Activated CD4-positive, alpha-beta T cell treated with anti-CD3 and anti-CD28 coated beads, Interleukin-2, amount 50 U/mL, for 4 hours (primary cell): Measurements from ENCODE around the gene ITPKB.
"Not testable (repeated sequence)": the region's sequence is repeated elsewhere in the genome, so short reads cannot be mapped to it uniquely, and the experiment has no call there.

Experiments
- DNase-seq, 2 experiments: peaks; one replicate each; pipeline ENCODE4 v3.0.0-alpha.2; 2020

Gene ITPKB

DNA sequence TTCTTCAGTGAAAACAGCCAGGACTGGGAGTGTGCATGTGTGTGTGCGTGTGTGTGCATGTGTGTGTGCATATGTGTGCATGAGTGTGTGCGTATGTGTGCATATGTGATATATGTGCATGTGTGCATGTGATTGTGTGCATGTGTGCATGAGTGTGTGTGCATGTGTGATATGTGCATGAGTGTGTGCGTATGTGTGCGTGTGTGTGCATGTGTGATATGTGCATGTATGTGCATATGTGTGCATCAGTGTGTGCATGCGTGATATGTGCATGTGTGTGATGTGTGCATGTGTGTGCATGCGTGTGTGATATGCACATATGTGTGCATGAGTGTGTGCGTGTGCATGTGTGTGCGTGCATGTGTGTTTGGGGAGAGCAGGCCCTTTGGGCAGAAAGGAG, 89.8 kb downstream of the ITPKB start:
- DNase-seq = no peak

DNA sequence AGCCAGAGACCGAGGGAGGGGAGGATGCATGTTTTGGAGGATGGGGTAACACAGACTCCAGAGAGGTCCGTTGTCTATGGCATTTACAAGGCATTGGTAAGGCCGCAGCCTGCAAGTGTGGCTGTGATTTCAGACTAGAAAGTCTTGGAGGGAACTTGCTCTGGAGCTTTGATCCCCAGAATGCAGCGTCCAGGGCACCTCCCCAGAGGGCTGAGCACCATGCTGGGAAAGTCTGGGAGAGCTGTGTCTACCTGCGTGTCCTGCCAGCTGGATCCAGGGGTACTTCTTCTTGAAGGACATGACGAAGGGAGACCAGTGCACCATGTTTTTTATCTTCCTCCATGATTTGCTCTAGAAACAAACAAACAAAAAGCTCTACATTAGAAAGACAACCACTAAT, 90.7 kb downstream of the ITPKB start:
- DNase-seq = no peak

DNA sequence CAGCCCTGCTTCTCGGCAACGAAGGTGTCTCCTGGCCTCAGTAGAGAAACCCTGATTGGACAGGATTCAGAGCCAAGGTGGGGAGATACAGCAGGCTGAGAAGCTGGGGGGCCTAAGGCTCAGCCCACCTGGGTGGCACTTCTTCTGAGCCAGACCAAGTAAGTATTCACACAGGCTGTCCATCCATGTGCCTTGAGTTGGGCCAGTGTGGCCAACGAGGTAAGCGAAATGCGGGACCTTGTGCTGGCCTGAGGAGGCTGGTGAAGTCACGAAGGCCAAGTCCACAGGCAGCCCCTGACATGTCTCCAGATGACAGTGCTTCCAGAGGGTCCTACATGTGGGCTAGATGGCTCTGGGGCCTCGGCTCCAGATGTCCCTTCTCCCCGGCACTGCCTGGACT, 91.4 kb downstream of the ITPKB start:
- DNase-seq = no peak

DNA sequence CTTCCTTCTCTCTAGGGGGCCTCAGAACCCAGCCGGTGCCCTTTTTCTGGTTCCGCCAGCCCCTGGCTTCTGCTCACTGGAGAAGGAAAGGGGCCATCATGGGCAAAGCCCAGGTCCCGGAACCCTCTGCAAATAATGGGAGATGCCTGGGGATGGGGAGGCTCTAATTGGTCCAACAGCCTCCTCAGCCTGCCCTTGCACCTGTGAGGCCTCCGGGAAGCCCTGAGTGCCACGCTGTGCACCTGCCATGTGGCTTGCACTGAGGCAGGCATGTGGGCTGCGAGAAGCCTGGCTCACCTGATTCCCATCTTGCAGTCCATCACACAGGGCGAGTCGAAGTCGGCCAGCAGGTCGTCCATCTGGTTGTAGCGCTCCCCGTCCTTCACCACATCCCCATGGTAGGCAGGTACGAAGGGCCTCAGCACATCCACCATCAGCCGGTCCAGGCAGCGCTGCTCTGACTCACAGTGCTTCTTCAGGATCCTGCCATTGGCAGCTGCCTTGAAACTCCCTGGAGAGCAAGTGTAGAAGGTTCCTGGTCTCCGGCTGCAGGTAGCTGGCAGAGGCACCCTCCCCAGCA, 92.1 kb downstream of the ITPKB start:
- no peak for DNase-seq

DNA sequence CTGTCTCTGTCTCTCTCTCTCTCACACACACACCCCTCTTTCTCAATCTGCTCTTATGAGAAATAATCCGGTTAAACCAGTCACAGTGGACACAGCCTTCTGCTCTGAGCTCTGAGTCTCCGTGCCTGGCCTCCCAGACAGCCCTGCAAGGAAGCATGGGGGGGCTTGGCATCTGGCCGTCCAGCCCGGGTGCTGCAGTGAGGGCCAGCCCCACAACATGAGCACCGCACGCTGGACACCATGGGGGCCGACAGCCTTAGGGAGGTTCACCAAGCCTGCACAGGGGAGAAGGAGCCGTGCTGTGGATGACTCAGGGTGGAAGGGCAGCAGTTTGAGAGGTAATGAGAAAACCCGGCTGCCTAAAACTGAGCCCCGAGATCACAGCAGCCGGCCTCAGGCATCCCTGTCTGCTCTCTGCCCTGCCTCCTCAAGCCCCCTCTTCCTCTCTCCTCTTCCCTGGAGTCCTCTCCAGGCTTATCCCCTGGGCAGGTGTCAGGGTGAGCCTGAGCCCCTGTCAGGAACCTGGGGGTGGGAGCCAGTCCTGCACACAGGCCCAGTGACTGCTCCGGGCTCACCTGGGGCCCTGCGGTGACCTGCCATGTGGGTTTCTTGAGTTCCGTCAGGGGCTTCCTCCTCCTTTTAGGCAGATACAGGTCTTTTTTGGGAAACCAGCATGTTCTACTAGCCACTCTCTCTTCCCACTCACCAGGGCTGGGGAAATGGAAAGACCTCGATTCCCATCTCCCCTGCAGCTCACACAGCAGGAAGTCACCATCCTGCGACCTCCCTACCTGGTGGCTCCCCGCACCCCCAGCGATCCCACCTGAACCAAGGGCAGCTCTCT, 92.8 kb downstream of the ITPKB start:
- no peak for DNase-seq

DNA sequence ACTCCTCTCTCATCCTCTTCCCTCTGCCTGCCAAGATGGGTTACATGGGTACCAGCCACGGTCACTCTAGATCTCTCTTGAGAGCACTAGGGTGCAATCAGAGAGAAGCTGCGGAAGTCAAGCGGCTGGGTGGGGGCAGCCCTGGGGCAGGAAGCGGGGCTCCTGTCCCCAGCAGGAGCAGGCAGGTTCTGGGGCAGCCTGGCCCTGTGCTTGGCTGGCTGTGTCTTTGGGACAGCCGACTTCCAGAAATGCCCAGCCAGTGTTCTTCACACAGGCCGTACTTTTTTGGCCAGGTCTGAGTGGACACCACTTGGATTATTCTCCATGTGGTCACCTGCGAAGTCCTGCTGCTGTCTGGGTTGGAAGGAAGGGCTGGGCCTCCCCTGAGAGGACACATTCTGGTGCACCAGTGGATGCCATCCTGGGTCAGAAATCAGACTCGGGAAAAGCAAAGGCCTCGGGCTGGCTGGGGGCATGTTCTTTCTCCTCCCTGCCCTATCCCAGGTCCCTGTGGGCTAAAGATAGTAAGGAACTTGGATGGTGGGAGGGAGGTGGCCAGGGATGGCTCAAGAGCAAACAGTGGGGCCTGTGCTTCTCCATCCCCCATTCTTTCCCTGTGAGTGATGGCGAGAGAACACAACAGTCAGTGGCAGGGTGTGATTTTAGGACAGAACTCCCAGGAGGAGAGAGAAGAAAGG, 93.7 kb downstream of the ITPKB start:
- DNase-seq = no peak

DNA sequence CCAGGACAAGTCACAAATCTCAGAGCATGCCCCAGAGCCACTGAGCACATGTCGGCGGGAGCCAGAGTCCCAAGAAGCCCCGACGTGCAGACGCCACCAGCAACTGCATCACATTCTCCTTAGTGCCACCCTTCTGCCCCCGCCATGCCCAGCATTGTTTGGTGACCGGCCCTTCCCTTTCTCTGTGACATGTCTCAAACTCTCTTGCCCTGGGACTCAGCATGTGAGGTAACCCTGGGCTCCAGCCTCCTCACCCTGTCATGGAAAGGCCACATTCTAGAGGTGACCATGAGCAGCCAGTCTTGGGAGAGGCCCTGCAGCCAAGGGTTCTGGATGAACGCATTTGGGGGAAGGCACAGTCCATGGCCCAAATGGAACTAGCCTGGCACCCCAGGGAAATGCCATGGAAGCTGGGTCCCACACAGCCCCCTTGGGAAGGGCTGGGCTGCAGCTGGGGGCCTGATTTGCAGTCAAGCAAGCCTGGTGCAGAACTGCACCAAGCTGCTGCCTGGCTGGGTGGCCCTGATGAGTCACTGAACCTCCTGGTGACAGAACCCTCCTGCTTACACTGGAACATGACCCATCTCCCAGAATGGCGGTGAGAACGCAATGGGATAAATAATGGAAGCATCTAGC, 94.4 kb downstream of the ITPKB start:
- no peak for DNase-seq

DNA sequence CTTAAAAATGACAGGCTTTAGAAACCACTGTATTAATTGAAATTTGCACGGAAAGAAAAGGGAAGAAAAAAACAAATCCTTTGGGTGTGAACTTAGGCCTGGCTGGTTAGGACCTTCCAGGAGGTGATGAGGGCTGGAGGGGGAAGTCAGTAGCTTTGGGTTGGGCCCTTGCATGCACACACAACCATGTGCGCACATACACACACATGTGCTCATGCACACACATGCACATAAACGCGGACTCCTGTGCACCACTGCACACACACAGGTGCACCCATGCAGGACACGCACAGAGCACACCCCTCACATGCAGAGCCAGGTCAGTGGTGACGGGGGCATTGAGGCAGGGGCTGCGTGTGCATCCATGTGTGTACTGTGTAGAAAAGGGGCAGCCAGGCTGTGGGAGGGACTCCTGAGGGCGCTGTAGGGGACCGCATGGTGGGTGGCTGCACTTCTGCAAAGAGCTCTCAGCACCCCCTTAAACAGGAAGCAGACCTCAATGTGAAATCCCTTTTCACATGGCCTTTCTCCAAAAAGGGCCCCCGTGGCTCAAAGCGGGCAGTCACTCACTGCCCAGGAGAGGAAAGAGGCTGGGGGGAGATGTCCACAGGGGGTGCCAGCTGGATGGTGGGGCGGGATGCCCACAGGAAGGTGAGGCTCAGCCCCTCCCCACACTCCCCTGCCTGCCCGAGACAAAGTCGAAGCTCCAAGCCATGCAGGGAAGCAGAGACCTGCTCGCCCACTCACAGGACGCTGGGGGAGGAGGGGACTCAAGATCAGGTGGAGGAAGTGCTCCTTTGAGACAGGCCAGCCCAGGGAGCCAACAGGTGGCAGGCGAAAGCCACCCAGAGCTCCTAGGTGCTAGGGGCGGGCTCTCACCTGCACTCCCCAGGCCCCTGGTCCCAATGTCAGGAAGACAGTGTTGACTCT, 95.2 kb downstream of the ITPKB start:
- no peak for DNase-seq

DNA sequence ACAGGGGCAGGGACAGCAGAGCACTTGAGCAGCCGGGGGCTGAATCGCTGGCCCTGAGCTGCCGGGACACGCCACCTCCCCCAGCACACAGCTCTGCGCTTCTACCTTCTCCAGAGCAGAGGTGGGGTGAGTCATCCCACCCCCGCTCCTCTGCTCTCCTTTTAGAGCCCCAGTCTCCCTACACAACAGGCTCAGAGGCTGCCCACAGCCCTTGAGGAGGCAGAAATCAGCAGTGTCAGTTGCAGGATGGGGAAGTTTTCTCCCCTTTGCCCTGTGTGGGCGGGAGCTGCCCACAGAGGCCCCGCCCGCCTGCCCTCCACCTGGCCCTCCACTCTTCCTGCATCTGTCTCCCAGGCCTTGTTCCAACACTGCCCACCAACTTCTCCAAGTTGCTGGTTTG, 95.9 kb downstream of the ITPKB start:
- DNase-seq = peak; percentile 68 to 75

DNA sequence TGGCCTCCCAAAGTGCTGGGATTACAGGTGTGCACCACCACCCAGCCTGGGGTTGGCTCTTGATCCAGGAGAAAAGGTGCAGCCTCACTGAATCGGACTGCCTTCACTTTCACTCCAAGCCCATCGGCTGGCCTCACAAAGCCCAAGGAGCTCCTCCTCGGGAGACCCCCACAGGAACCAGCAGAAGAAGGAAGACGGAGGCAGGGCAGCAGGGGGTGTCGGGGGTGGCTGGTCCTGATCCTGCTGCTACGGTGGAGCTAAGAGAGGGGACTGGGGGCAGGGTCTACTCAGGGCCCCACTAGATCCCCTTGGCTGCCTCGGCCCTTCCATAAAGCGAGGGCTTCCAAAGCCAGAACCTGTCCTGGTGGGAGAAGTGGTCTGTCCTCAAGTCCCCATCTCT, 96.7 kb downstream of the ITPKB start:
- no peak for DNase-seq

DNA sequence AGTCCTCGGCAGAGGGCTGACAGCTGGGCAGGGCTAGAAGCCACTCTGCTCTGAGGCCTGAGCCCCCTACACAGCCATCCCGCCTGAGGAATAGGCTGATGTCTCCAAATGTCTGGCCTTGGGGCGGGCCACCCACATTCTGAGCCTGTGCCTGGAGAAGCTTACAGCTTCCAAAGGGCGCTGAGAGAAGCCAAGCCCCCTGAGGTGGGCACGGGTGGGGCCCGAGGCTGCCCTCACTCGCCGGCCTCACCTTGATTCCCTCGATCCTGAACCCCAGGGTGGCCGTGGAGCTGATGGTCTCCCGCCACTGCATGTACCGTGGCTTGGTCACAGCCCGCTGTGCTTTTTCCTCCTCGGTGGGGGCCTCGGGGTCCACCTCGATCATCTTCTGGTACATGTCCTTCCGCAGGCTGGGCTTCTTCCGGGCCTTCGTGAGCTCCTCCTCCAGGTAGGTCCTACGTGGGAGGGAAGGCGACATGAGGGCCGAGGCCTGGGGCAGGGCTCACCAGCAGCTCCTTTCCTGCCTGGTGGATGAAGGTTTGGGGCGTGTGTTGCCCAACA, 97.3 kb downstream of the ITPKB start:
- DNase-seq = no peak

DNA sequence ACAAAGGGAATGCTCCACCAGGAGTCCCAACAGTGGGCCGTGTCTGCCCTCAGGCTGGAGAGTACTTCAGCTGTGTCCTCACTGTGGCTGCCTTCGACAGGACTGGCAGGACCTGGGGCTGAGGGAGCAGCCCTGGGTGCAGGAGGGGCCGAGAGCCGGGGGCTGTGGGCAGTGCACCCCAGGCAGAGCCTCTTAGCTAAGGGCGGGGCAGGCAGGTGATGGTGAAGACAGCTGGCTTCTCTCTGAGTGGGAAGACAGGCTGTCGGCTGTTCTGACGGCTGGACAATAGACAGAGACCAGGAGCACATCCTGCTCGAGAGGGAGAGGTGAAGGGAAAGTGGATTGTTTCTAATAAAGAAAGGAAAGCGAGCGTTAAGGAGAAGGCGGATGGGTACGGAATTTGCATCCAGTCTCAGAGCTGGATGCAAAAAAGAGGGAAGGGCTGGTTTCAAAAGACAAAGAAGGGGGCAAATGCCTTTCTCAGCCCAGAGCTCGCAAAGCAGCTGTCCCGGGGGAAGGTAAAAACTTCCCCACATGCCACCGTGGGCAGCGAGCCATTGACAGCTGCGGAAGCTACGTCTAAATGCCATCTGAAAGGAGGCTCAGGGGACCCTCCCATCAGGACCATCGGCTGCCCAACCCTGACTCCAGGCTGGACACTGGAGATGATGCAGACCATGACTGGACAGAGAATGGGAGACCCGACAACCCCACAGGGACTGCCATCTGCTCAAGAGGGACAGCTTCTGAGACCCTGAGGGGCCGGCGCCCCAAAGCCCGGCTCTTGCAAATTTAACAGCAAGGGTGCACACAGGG, 98.6 kb downstream of the ITPKB start:
- no peak for DNase-seq

DNA sequence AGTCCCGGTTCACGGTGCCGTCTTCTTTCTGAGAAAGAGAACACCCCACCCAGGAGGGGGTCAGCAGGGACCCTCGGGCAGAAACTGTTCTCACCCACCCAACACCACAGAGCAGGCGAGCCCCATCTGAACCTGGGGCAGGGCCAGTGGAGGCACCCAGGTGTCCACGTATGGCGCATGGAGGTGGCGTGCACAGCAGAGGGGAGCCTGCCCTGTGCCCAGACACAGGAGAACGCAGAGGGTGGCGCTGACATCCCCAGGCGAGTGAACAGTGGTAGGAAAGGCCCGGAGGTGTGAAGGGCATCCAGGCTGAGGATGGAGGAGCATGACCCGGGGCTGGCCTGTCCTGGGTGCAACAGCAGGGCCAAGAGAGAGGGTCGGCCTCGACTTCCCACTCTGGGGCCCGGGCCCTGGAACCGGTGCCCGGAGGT, 99.4 kb downstream of the ITPKB start:
- DNase-seq = no peak

DNA sequence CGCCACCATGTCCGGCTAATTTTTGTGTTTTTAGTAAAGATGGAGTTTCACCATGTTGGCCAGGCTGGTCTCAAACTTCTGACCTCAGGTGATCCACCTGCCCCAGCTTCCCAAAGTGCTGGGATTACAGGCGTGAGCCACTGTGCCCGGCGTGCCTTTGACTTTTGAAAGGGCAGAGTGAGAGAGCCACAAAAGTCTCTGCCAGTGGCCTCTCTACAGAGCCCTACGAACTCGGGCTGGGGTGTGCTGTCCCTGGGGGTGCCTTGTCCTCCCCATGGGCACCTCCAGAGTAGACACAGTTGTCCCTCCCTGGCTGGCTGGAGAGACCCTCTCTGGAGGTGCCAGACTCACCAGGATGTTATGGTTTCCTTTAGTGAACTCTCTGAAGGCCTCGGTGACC, 99.9 kb downstream of the ITPKB start:
- DNase-seq = not testable (repeated sequence)

DNA sequence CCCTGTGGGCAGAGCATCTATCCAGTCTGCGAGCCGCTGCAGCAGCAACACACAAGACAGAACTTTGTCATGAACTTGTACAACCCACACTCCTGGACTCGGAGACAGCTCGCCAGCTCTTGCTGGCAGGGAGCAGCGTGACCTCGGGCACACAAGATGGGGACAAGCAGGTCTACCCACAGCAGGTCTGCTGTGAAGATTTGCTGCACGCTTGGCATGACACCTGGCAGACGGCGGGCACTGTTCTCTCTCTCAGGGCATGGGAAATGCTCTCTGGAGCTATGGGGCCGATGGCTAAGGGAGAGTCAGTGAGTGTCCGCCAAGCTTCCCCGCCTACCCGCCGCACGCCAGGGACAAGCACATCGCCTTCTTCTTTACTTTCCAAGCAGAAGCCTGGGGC, 100.5 kb downstream of the ITPKB start:
- DNase-seq = no peak

DNA sequence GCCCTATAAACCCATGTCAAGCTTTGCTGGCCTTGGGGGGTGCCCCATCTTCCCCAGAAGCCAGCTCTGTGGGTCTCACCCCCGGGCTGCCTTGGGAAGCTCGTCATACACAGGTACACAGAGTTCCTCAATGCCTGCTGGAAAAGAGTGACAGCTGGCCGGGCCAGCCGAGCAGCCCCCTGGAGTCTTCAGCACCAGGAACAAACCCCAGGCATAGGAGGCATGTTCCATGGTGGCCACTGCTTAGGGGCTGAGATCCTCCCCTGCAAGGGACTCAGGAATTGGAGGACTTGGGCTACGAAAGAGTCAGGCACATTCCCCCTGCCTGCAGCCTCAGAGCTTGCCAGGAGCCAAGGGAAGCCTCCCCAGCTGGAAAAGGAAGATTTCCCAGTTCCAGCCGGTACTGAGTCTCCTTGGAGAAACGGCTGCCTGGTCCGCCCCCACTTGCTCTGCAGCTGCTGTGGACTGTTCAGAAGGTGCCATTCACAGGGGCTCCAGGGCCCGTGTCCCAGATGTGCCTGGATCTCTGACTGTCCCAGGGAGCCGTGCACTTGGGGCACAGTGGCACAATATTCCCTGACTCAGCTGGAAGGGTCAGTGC, 101.0 kb downstream of the ITPKB start:
- DNase-seq = no peak

DNA sequence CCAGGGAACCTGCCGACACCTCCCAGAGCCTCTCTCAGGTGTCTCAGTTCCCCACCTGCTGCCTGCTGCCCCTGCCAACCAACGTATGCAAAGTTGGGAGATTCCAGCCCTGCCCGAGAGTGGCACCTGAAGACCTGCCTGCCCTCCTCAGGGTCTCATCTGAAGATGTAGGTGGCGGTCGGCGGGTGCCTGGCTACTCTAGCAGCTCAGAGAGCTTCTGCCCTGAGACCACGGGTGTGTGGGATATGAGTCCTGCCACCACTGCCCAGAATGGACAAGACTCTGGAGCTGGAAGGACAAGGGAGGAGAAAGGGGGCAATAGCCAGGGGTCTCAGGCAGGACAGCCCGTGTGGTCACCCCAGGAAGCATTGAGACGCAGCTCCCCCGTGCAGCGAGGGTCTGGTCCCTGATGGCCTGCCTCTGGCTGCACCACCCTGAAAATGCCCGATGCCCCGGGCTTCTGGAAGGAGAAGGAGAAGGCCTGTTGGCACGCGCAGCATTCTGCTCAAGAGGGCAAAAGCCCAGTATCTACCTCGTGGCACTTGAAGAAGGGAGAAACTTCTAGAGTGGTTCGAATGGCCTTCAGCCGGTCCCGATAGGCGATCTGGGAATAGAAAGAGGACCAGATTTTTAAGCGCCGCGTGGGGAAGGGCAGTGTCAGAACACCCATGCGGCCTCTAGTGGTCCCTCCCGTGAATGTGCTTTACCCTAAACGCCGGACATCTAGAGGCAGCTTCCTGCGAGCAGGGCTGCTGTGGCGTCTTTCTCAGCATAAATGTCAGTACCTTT, 101.7 kb downstream of the ITPKB start:
- no peak for DNase-seq

DNA sequence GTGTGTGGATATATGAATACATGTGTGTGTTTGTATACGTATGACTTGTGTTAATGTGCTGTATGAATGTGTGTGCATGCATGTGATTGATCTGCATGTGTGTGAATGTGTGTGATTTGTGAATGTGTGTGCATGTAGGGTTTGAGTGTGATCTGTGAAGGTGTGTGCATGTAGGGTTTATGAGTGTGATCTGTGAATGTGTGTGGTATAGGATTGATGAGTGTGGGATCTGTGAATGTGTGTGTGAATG, 102.3 kb downstream of the ITPKB start:
- no peak for DNase-seq

DNA sequence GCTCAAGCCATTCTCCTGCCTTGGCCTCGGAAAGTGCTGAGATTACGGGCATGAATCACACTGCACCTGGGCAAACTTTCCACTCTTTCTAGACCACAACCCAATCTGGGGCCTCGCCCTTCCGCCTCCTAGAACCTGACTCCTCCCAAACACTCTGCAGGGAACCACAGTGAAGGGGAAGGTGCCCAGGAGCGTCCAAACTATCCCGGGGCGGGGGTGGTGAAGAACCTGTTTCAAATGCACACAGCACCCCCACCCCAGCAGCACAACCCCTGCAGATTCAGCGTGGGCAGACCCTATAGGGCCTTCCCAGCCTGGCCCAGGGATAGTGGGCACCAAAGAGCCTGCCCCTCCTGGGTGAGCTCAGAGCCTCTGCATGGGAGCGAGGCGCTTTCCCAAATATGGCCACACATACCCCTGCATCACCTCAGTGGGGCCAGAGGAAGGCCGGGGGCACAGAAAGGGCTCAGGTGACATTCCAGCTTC, 103.6 kb downstream of the ITPKB start:
- DNase-seq = peak; percentile 38 to 42

DNA sequence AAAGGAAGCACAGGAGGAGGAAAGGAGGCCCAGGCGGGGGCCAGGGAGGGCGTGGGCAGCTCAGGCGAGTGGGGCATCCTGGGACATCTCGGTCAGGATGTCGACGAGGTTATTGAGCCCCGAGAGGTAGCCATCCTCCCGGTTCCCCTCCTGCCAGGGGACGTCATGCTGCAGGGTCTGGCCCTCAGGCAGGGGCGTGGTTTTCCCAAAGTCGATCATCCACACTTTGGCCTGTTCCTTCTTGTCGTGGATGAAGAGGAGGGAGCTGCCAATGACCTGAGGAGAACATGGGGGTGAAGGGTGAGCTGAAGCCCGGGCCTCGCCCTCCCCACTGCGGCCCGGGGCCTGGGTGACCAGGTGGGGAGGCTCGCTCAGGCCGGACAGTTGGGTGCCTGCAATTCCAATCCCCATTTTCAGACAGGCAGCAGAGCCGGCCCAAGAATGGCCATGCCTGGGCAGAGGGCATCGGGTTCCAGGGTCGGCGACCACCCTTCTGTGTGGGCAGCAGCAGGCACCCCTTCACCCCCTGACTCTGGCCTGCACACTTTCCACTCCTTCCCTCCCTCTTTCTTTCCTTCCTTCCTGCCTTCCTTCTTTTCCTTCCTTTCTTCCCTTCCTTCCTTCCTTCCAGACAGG, 104.4 kb downstream of the ITPKB start:
- no peak for DNase-seq
